ENCODE results near the gene ATP1B2. TPM values are rescaled to one million over a fixed set of nuclear protein-coding genes. Genes with fewer than 3 reads are reported as not detected.
A peak's percentile ranks its signal among the peaks of the same experiment; 100 is the strongest.

ATP1B2 gene
- polyA plus RNA-seq, 4 donors: 1.1 to 1.9 TPM; not detected in 2

DNA sequence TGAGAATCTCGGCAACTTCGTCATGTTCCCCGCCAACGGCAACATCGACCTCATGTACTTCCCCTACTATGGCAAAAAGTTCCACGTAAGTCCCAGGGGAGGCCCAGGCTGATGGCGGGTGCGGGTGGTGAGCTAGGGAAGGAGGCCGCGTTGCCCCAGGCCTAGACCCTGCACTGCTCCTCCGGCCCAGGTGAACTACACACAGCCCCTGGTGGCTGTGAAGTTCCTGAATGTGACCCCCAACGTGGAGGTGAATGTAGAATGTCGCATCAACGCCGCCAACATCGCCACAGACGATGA lies 4.8 kb downstream of the ATP1B2 start:
- no peak overlapping the region for H3K4me3 ChIP-seq (ENCODE audit: low read depth in 1 of 3, low read length in 3 of 3)
- H3K36me3 ChIP-seq (ENCODE audit: control insufficient read depth in 3 of 3, insufficient read depth in 2 of 3, low read depth in 1 of 3, low read length in 3 of 3): peaks cover 0 to 6% (median 0%) of the 10 kb centered on the region in 3 donors
- H3K4me1 ChIP-seq (ENCODE audit: control insufficient read depth in 3 of 3, insufficient read depth in 2 of 3, low read depth in 1 of 3, low read length in 2 of 3): peaks cover 0 to 11% (median 0%) of the 10 kb centered on the region in 3 donors
- DNase-seq (no peak), FAIRE-seq (no peak)
- no peaks in the 10 kb centered on the region for H3K9me3 ChIP-seq (ENCODE audit: control insufficient read depth in 2 of 2, insufficient read depth in 1 of 2, low read depth in 1 of 2, low read length in 1 of 2)
- no peak overlapping the region for H3K27ac ChIP-seq (ENCODE audit: low read depth in 1 of 3, low read length in 2 of 3)
- H3K27me3 ChIP-seq (ENCODE audit: control insufficient read depth in 3 of 3, insufficient read depth in 3 of 3, low read length in 3 of 3): peaks cover 0 to 45% (median 7%) of the 10 kb centered on the region in 3 donors
- WGBS, 3 donors: 82 to 92% (median 88%) methylated on average over 17 of the region's 17 CpGs

DNA sequence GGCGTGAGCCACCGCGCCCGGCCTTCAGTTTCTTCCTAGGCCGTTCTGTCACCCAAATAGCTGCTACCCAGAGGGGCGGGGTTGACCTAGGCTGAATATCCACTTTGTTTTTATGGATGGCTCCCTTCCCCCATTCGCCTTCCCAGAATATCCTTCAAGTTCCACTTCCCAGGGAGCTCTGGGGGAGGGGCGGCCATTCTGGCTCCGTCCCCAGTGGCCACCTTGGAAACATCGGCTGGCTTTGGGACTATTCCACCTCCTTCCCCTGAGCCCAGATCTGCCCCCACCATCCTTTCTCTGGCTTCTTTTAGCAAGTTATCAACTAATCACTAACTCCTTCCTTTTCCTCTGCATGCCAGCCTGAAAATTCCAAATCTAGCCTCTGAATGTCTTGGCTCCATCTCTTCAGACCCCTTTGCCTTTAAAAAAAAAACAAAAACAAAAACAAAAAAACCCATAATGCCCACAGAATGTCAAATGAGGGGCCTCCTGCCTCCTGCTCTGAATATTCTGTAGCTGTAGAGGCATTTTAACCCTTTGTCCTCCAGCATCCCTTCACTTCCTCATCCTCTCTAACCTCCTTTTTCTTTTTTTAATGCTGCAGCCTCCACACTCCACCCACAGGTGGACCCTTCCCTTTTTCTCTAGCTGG lies 6.4 kb downstream of the ATP1B2 start:
- Histone ChIP-seq H3K36me3 (ENCODE audit: control insufficient read depth in 3 of 3, insufficient read depth in 2 of 3, low read depth in 1 of 3, low read length in 3 of 3) (peaks cover 0 to 6% (median 0%) of the 10 kb centered on the region in 3 donors), H3K27me3 (ENCODE audit: control insufficient read depth in 3 of 3, insufficient read depth in 3 of 3, low read length in 3 of 3) (peaks cover 0 to 31% (median 5%) of the 10 kb centered on the region in 3 donors), H3K27ac (ENCODE audit: low read depth in 1 of 3, low read length in 2 of 3) (peak overlapping the region in 1 of 3 donors; percentile 8), H3K4me1 (ENCODE audit: control insufficient read depth in 3 of 3, insufficient read depth in 2 of 3, low read depth in 1 of 3, low read length in 2 of 3) (peaks cover 0 to 4% (median 0%) of the 10 kb centered on the region in 3 donors), H3K9me3 (ENCODE audit: control insufficient read depth in 2 of 2, insufficient read depth in 1 of 2, low read depth in 1 of 2, low read length in 1 of 2) (no peaks in the 10 kb centered on the region), H3K4me3 (ENCODE audit: low read depth in 1 of 3, low read length in 3 of 3) (no peak overlapping the region)
- DNase-seq: peak in 1 of 2 donors; percentile 19
- WGBS, 3 donors: 53 to 75% (median 67%) methylated on average over 10 of the region's 10 CpGs
- no peak for FAIRE-seq

DNA sequence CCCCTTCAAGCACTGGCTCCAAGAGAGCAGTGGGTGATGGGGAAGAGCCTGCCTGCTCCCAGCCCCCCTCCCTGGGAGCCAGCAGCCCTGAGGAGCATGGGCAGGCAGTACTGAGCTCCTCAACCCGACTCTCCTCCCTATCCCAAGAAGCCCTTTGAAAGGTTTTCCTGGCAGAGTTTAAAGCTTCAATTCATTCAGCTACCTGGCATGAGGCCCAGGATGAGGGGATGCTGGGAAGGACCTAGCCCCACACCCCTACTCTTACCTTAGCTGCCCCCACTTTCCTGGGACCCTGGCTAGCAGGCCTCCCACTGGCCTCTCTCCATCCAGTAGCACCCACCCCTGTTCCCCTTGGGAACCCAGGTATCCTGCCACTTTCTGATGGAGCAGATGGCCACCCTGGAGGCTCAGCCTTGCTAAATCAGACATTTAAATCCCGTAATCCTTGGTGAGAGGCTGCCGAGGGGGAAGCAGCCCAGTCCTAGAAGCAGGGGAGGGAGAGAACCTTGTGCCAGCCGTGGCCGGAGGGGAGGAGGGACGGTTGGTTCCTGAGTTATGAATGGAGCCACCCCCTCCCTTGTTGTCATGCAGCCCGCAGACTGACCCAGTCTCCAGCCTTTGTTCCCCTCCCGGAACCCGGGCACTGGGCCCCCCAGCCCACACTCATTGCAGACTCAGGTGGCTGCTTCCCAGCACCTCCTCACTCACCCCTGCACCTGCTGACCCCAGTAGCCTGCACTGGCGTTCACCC lies 17.1 kb downstream of the ATP1B2 start:
- peaks cover 6 to 62% (median 7%) of the 10 kb centered on the region in 3 donors for H3K36me3 ChIP-seq (ENCODE audit: control insufficient read depth in 3 of 3, insufficient read depth in 2 of 3, low read depth in 1 of 3, low read length in 3 of 3)
- DNase-seq (no peak), FAIRE-seq (no peak)
- H3K27ac ChIP-seq (ENCODE audit: low read depth in 1 of 3, low read length in 2 of 3): no peak overlapping the region
- no peaks in the 10 kb centered on the region for H3K27me3 ChIP-seq (ENCODE audit: control insufficient read depth in 3 of 3, insufficient read depth in 3 of 3, low read length in 3 of 3)
- no peaks in the 10 kb centered on the region for H3K9me3 ChIP-seq (ENCODE audit: control insufficient read depth in 2 of 2, insufficient read depth in 1 of 2, low read depth in 1 of 2, low read length in 1 of 2)
- 73 to 84% (median 81%) methylated on average over 10 of the region's 10 CpGs for WGBS, 3 donors
- H3K4me1 ChIP-seq (ENCODE audit: control insufficient read depth in 3 of 3, insufficient read depth in 2 of 3, low read depth in 1 of 3, low read length in 2 of 3): no peaks in the 10 kb centered on the region
- H3K4me3 ChIP-seq (ENCODE audit: low read depth in 1 of 3, low read length in 3 of 3): no peak overlapping the region

DNA sequence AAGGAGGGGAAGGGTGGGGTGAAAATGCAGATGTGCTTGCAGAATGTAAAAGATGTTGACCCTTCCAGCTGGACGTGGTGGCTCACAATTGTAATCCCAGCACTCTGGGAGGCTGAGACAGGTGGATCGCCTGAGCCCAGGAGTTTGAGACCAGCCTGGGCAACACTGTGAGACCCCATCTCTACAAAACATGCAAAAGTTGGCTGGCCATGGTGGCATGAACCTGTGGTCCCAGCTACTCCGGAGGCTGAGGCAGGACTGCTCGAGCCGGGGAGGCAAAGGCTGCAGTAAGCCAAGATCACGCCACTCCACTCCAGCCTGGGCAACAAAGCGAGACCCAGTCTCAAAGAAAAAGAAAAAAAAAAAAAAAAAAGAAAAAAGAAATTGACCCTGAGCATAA lies 17.8 kb downstream of the ATP1B2 start:
- peaks cover 10 to 68% (median 11%) of the 10 kb centered on the region in 3 donors for H3K36me3 ChIP-seq (ENCODE audit: control insufficient read depth in 3 of 3, insufficient read depth in 2 of 3, low read depth in 1 of 3, low read length in 3 of 3)
- WGBS, 3 donors: 94 to 96% (median 95%) methylated on average over 7 of the region's 7 CpGs
- no peak overlapping the region for H3K27ac ChIP-seq (ENCODE audit: low read depth in 1 of 3, low read length in 2 of 3)
- no peak overlapping the region for H3K4me3 ChIP-seq (ENCODE audit: low read depth in 1 of 3, low read length in 3 of 3)
- peaks cover 1 to 3% of the 10 kb centered on the region in 2 donors for H3K9me3 ChIP-seq (ENCODE audit: control insufficient read depth in 2 of 2, insufficient read depth in 1 of 2, low read depth in 1 of 2, low read length in 1 of 2)
- H3K4me1 ChIP-seq (ENCODE audit: control insufficient read depth in 3 of 3, insufficient read depth in 2 of 3, low read depth in 1 of 3, low read length in 2 of 3): no peaks in the 10 kb centered on the region
- no peak for FAIRE-seq
- no peaks in the 10 kb centered on the region for H3K27me3 ChIP-seq (ENCODE audit: control insufficient read depth in 3 of 3, insufficient read depth in 3 of 3, low read length in 3 of 3)
- DNase-seq: no peak

DNA sequence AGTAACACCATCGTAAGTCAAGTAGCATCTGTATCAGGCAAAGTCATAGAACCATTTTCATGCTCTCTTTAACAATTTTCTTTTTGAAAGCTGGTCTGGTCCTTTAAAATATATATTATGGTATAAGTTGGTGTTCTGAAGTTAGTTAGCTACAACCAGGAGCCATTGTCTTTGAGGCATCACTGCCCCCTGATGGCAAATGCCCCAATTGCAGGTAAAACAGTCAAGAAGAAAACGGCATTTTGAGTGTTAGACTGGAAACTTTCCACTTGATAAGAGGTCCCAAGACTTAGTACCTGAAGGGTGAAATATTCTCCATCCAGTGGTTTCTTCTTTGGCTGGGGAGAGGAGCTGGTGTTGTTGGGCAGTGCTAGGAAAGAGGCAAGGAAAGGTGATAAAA lies 22.5 kb downstream of the ATP1B2 start:
- Histone ChIP-seq H3K27ac (ENCODE audit: low read depth in 1 of 3, low read length in 2 of 3) (no peak overlapping the region), H3K4me3 (ENCODE audit: low read depth in 1 of 3, low read length in 3 of 3) (no peak overlapping the region), H3K27me3 (ENCODE audit: control insufficient read depth in 3 of 3, insufficient read depth in 3 of 3, low read length in 3 of 3) (no peaks in the 10 kb centered on the region), H3K36me3 (ENCODE audit: control insufficient read depth in 3 of 3, insufficient read depth in 2 of 3, low read depth in 1 of 3, low read length in 3 of 3) (peaks cover 18 to 82% (median 25%) of the 10 kb centered on the region in 3 donors), H3K9me3 (ENCODE audit: control insufficient read depth in 2 of 2, insufficient read depth in 1 of 2, low read depth in 1 of 2, low read length in 1 of 2) (peaks cover 2 to 14% of the 10 kb centered on the region in 2 donors), H3K4me1 (ENCODE audit: control insufficient read depth in 3 of 3, insufficient read depth in 2 of 3, low read depth in 1 of 3, low read length in 2 of 3) (no peaks in the 10 kb centered on the region)
- FAIRE-seq (no peak), DNase-seq (peak; percentile 21 to 65)
- WGBS, 3 donors: 85 to 93% (median 91%) methylated on average over 2 of the region's 2 CpGs

DNA sequence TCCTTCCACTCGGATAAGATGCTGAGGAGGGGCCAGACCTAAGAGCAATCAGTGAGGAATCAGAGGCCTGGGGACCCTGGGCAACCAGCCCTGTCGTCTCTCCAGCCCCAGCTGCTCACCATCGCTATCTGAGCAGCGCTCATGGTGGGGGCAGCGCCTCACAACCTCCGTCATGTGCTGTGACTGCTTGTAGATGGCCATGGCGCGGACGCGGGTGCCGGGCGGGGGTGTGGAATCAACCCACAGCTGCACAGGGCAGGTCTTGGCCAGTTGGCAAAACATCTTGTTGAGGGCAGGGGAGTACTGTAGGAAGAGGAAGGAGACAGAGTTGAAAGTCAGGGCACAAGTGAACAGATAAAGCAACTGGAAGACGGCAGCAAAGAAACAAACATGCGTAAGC lies 24.2 kb downstream of the ATP1B2 start:
- FAIRE-seq: no peak

DNA sequence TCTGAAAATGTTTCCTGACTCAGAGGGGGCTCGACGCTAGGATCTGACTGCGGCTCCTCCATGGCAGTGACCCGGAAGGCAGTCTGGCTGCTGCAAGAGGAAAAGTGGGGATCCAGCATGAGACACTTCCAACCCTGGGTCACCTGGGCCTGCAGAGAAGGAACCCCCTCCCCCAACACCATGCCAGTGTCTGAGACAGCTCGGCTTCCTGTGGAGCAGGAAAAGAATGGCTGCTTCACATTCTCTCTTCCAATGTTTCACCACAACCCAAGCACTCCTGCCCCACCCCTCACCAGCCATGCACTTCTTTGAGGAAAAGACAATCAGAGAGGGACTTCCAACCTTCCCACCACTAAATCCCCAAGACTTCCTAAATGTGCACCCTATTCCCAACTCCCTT lies 25.8 kb downstream of the ATP1B2 start:
- no peak overlapping the region for H3K4me3 ChIP-seq (ENCODE audit: low read depth in 1 of 3, low read length in 3 of 3)
- no peak for DNase-seq
- no peak overlapping the region for H3K27ac ChIP-seq (ENCODE audit: low read depth in 1 of 3, low read length in 2 of 3)
- no peak for FAIRE-seq
- WGBS, 3 donors: 79 to 91% (median 88%) methylated on average over 5 of the region's 5 CpGs
- H3K36me3 ChIP-seq (ENCODE audit: control insufficient read depth in 3 of 3, insufficient read depth in 2 of 3, low read depth in 1 of 3, low read length in 3 of 3): peaks cover 14 to 53% (median 22%) of the 10 kb centered on the region in 3 donors
- no peaks in the 10 kb centered on the region for H3K27me3 ChIP-seq (ENCODE audit: control insufficient read depth in 3 of 3, insufficient read depth in 3 of 3, low read length in 3 of 3)
- H3K9me3 ChIP-seq (ENCODE audit: control insufficient read depth in 2 of 2, insufficient read depth in 1 of 2, low read depth in 1 of 2, low read length in 1 of 2): peaks cover 2 to 14% of the 10 kb centered on the region in 2 donors
- no peaks in the 10 kb centered on the region for H3K4me1 ChIP-seq (ENCODE audit: control insufficient read depth in 3 of 3, insufficient read depth in 2 of 3, low read depth in 1 of 3, low read length in 2 of 3)

More for the DNA sequence above, 24.2 kb downstream of the ATP1B2 start:
- H3K36me3 ChIP-seq (ENCODE audit: control insufficient read depth in 3 of 3, insufficient read depth in 2 of 3, low read depth in 1 of 3, low read length in 3 of 3): peaks cover 18 to 67% (median 25%) of the 10 kb centered on the region in 3 donors
- H3K27me3 ChIP-seq (ENCODE audit: control insufficient read depth in 3 of 3, insufficient read depth in 3 of 3, low read length in 3 of 3): no peaks in the 10 kb centered on the region
- no peak overlapping the region for H3K4me3 ChIP-seq (ENCODE audit: low read depth in 1 of 3, low read length in 3 of 3)
- WGBS, 3 donors: 89 to 93% (median 92%) methylated on average over 14 of the region's 14 CpGs
- H3K27ac ChIP-seq (ENCODE audit: low read depth in 1 of 3, low read length in 2 of 3): no peak overlapping the region
- no peak for DNase-seq
- no peaks in the 10 kb centered on the region for H3K4me1 ChIP-seq (ENCODE audit: control insufficient read depth in 3 of 3, insufficient read depth in 2 of 3, low read depth in 1 of 3, low read length in 2 of 3)
- H3K9me3 ChIP-seq (ENCODE audit: control insufficient read depth in 2 of 2, insufficient read depth in 1 of 2, low read depth in 1 of 2, low read length in 1 of 2): peaks cover 2 to 14% of the 10 kb centered on the region in 2 donors

DNA sequence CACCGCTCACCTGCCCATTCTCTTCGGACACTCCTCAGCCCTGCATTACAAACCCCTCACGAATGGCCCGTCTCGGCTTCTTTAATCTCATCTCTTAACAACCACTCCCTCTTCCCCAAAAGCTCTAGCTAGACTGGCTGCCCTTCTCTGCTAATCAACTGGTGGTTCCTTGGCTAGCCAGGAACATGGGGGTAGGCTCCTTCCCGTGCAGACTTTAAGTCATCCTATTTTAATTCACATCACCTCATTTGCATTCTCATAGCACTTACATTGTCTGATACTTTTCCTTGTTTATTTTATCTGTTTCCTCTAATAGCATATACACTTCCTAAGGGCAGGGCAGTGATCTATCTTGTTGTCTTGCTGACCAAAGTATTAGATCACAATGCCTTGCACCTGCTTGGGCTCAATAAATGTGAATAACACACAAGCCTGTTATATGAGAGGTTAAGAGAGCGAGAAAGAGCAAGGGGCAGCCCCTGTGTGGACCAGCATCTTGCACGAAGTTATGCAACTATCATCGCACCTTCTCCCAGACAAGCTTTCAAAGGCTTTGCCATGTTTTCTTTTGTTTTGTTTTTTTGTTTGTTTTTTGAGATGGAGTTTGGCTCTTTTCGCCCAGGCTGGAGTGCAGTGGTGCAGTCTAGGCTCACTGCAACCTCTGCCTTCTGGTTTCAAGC lies 26.8 kb downstream of the ATP1B2 start:
- FAIRE-seq (no peak), DNase-seq (no peak)
- peaks cover 2 to 14% of the 10 kb centered on the region in 2 donors for H3K9me3 ChIP-seq (ENCODE audit: control insufficient read depth in 2 of 2, insufficient read depth in 1 of 2, low read depth in 1 of 2, low read length in 1 of 2)
- H3K27me3 ChIP-seq (ENCODE audit: control insufficient read depth in 3 of 3, insufficient read depth in 3 of 3, low read length in 3 of 3): no peaks in the 10 kb centered on the region
- 75 to 87% (median 86%) methylated on average over 10 of the region's 10 CpGs for WGBS, 3 donors
- H3K4me3 ChIP-seq (ENCODE audit: low read depth in 1 of 3, low read length in 3 of 3): no peak overlapping the region
- no peak overlapping the region for H3K27ac ChIP-seq (ENCODE audit: low read depth in 1 of 3, low read length in 2 of 3)
- H3K4me1 ChIP-seq (ENCODE audit: control insufficient read depth in 3 of 3, insufficient read depth in 2 of 3, low read depth in 1 of 3, low read length in 2 of 3): no peaks in the 10 kb centered on the region
- H3K36me3 ChIP-seq (ENCODE audit: control insufficient read depth in 3 of 3, insufficient read depth in 2 of 3, low read depth in 1 of 3, low read length in 3 of 3): peaks cover 14 to 45% (median 21%) of the 10 kb centered on the region in 3 donors
